Measurements from ENCODE around the gene TAF1D.

TAF1D gene

DNA sequence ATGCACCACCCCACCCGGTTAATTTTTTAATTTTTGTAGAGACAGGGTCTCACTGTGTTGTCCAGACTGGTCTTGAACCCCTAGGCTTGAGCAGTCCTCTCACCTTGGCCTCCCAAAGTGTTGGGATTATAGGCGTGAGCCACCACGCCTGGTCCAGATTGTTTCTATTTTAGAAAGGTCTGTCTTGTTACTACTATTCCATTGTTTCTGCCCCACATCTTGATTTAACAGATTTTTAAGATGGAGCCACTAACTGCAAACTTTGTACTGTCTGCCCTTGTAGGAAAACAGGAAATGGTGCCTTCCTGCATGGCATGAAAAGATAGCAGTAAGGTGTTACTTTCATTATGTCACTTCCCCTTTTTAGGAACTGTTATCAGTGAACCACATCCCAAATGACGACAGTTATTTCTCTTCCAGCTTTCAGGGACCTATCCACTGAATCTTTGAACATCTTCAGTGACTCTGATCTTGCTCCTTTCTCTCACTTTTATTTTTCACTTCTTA lies 23.2 kb downstream of the TAF1D start:
- no peak for DNase-seq

DNA sequence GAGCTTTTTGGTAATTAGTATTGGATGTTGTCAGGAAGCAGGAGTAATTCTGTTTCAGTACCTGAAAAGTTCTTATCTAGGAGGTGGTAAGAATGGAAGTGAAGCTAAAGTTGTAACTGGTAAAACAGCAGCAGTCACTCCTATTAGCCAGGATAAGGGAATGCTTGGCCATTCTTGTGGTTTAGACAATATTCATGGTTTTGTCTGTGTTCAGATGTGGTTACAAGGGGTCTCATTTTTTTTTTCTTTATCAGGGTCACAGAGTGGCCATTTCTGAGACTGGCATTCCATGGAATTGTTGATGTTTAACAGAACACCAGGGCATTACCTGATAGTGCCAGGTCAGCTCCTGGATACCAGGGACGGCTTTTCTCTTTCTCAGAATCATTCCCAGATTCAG lies 23.8 kb downstream of the TAF1D start:
- DNase-seq: no peak

DNA sequence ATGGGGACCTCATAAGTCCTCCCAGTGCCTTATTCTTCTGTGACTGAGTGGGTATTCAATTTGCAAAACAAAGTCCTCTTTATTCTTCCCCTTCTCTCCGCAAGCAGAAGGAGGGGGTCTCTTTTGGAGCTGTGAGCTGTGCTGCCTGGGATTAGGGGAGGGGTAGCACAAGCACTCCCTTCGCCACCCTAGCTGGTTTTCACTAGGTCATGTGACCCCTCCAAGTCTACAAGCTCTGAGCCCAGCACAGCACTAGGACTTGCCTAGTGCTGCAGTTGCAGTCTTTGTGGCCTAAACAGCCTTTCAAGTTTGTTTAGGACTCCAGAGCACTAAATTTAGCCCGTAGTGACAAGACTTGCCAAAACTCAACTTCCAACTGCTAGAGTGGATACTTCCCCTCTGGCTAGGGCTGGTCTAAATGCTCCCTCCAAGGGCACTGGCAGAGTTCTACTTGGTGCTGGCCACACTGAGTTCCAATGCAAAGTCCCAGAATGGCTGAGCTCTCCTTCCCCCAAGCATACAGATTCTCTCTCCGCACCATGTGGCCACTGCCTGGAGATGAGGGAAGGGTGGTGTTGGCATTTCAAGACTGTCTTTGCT lies 25.4 kb downstream of the TAF1D start:
- DNase-seq: no peak

DNA sequence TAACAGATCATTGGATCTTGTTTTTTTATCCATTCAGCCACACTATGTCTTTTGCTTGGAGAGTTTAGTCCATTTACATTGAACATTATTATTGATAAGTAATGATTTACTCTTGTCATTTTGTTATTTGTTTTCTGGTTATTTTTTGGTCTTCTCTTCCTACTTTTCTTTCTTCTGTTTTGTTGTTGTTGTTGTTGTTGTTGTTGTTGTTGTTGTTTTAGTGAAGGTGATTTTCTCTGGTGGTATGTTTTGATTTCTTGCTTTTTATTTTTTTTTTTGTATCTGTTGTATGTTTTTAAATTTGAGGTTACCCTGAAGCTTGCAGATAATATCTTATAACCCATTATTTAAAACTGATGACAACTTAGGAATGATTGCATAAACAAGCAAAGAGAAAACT lies 28.6 kb downstream of the TAF1D start:
- no peak for DNase-seq

DNA sequence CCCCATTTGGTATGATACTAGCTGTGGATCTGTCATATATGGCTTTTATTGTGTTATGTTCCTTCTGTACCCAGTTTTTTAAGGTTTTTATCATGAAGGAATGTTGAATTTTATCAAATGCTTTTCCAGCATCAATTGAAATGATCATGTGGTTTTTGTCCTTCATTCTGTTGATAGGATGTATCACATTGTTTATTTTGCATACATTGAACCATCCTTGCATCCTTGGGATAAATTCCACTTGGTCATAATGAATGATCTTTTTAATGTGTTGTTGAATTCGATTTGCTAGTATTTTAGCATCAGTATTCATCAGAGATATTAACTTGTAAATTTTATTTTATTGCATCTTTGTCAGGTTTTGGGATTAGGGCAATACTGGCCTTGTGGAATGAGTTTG lies 31.1 kb downstream of the TAF1D start:
- DNase-seq: no peak

DNA sequence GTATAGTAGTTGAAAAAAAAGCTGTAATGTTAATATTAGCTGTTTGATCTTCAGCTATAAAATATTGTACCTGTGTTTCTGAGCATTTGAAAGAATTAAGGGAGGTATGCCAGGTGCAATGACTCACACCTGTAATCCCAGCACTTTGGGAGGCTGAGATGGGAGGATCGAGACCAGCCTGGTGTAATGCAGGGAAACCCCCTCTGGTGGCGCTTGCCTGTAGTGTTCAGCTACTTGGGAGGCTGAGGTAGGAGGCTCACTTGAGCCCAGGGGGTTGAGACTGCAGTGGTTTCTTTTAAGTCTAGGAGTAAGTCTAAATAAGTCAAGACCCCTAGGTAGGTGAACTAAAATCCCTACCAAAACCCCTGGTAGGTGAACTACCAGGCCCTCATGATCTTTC lies 37.1 kb downstream of the TAF1D start:
- no peak for DNase-seq

DNA sequence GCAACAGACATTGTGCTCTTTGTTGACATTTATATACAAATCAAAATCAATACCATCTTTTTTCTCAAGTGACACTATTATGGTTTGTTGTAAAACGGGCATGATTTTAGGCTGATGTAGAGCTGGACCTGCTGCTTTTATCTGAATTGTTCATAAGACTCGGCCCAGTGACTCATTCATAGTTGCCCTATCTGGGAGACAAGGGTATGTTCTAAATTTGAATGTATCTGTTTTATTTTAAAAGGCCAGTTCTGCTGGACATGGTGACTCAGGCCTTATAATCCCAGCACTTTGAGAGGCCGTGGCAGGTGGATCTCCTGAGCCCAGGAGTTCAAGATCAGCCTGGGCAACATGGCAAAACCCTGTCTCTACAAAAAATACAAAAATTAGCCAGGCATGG lies 40.5 kb downstream of the TAF1D start:
- no peak for DNase-seq

DNA sequence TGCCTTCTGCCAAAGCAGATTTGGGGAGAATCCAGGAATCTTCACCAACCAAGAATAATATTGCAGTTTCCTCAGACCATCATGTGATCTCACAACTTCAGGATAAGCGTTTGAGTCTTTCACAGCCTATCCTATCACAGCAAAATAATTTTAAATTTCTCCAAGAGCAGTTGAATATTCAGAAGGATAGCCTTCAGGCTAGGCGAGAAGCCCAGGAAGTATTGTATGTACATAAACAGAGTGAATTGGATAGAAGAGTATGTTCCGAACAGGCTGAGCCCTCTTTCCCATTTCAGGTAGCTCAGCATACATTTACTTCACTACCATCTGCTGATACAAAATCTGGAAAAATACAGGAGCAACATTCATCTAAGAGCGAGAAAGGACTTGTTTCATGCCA lies 43.7 kb downstream of the TAF1D start:
- DNase-seq: no peak

DNA sequence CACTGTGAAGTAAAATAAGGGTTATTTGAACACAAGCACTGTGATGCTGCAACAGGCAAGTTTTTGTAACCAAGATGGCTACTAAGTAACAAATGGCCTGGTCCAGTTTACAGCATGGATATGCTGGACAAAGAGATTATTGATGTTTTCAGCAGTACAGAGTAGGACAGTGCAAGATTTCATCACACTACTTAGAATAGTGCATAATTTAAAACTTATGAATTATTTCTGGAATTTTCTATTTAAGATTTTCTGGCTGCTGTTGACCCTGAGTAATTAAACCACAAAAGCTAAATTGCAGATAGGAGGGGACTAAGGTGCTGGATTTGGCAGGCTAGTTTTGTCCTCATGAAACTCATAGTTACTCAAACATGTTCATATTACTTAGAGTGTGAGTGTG lies 46.7 kb downstream of the TAF1D start:
- no peak for DNase-seq

DNA sequence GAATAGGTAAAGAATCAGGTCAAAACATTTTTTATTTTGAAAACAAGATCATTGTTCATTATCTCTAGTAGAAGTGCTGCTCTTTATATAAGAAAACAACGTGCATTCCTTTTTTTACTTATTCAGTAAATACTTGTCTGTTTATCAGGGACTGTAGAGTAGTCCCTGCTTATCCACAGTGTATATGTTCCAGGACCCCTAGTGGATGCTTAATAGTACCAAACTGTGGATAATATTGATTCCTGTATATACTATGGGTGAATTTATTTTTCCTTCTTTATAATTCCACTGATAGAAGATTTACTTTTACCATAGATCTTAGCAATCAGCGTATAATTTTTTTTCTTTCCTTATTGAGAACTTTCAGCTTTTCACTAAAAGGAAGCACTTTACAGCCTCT lies 47.2 kb downstream of the TAF1D start:
- DNase-seq: no peak

DNA sequence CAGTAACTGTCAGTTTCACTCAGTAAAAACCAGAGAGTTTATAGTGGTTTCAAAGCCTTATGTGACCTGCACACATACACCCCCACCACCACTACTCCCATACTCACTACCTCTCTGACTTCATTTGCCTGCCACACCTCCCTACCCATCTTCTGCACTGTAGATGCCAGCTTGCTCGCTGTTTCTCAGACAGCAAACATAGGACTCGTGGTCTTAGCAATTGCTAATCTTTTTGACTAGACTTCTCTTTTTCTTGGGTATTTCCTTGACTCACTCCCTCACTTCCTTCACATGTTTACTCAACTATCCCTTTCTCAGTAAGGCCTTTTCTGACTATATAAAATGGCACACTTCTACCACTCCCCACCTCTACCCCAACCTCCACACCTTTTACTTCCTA lies 52.1 kb downstream of the TAF1D start:
- no peak for DNase-seq

DNA sequence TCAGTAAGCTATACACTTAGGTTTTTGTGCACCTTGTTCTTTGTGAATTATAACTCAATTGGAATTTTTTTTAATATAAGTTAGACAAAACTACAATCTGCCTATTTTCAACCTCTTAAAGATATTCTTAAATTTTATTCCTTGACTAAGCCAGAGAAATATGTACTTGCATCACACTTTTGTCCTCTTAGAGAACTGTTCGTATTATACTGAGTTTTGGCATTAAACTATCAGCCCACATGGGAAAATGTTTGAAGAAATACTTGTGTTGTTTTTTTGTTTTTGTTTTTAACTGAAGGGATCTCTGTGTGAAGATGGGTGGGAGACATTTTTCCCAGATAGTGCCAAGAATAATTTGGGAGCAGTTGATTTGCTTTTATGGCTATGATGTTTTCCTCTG lies 54.5 kb downstream of the TAF1D start:
- DNase-seq: no peak

DNA sequence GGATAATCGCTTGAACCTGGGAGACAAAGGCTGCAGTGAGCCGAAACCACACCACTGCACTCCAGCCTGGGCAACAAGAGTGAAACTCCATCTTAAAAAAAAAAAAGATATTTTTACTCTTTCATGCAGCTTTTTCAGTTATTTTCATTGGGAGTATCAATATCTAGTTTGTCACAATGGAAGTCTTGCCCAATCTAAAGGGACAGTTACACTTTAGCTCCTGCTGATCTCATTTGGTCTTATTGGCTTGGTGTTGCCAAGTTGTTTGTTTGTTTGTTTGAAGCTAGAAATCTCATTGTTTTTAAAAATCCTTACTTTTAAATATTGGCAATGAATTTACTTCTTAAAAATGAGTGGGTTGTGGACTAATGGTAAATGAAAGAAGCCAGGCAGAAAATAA lies 55.1 kb downstream of the TAF1D start:
- no peak for DNase-seq

Data from NCI-H774 (cell line).